NB4 (cell line): ENCODE measurements around the gene GNPAT.

Source experiments
- POLR2A ChIP-seq: IDR thresholded peaks from 2 replicates; pipeline ENCODE4 v1.6.1; 2011; ENCODE audit warnings: mild to moderate bottlenecking; ENCODE audit not compliant: insufficient read length; ENCODE audit errors: extremely low read depth
- TF ChIP-seq, protein P1 (sequence below): IDR thresholded peaks from one replicate; pipeline ENCODE4 v1.5.1; 2012; ENCODE audit warnings: low read depth, low read length

DNA sequence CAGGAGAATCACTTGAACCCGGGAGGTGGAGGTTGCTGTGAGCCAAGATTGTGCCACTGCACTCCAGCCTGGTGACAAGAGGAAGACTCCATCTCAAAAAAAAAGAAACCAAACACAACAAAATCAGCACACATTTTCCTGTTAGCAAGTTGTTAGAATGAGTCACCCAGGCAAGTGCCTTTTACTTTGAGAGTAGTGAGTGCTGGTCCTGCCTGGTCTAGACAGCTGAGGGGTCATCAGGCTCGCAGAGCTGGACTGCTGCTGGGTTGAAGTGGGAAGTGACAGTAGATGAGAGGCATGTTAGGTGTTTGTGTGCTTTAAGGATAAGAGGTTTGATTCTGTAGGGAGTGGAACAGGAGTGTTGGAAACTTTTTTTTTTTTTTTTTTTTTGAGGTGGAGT is 31.9 kb downstream of the GNPAT start:
- TF ChIP-seq POLR2A: no peak
- TF ChIP-seq, protein P1, sequence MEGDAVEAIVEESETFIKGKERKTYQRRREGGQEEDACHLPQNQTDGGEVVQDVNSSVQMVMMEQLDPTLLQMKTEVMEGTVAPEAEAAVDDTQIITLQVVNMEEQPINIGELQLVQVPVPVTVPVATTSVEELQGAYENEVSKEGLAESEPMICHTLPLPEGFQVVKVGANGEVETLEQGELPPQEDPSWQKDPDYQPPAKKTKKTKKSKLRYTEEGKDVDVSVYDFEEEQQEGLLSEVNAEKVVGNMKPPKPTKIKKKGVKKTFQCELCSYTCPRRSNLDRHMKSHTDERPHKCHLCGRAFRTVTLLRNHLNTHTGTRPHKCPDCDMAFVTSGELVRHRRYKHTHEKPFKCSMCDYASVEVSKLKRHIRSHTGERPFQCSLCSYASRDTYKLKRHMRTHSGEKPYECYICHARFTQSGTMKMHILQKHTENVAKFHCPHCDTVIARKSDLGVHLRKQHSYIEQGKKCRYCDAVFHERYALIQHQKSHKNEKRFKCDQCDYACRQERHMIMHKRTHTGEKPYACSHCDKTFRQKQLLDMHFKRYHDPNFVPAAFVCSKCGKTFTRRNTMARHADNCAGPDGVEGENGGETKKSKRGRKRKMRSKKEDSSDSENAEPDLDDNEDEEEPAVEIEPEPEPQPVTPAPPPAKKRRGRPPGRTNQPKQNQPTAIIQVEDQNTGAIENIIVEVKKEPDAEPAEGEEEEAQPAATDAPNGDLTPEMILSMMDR: no peak
